Gastrocnemius medialis (tissue), 4 donors: ENCODE data around the gene NAALADL1.

Experiments
- POLR2A ChIP-seq, 2 donors: fragments of 450-650 bp; IDR thresholded peaks; one replicate each; pipeline ENCODE4 v1.6.1; 2017; ENCODE audit warnings: antibody characterized with exemption in 2 of 2, mild to moderate bottlenecking in 2 of 2, moderate library complexity in 2 of 2
- TF ChIP-seq, protein P1 (sequence below), 5 experiments: fragments of 450-650 bp in 3 of 5; fragments of 200-600 bp in 2 of 5; sonication (generic) in 2 of 5; IDR thresholded peaks in 4 of 5; conservative IDR thresholded peaks in 1 of 5; 1 replicate in 4 of 5; 2 replicates in 1 of 5; pipeline ENCODE4 v1.5.1; 2016 to 2019; ENCODE audit warnings: antibody characterized with exemption in 5 of 5, mild to moderate bottlenecking in 3 of 5, moderate library complexity in 3 of 5

DNA sequence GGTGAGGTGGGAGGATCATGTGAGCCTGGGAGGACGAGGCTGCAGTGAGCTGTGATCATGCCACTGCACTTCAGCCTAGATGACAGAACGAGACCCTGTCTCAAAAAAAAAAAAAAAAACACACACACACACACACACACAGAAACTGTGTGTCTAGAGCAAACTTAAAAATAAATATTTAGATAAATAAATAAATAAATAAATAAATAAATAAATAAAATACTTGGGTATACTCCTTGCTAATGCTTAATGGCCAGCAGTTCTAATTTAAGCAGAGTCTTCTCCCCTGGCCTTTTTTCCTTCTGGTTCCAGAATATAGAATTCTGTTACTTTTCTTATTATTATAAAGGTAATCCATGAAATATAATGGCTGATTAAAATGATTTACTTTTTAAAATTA lies 49.5 kb downstream of the NAALADL1 start:
- TF ChIP-seq, protein P1, sequence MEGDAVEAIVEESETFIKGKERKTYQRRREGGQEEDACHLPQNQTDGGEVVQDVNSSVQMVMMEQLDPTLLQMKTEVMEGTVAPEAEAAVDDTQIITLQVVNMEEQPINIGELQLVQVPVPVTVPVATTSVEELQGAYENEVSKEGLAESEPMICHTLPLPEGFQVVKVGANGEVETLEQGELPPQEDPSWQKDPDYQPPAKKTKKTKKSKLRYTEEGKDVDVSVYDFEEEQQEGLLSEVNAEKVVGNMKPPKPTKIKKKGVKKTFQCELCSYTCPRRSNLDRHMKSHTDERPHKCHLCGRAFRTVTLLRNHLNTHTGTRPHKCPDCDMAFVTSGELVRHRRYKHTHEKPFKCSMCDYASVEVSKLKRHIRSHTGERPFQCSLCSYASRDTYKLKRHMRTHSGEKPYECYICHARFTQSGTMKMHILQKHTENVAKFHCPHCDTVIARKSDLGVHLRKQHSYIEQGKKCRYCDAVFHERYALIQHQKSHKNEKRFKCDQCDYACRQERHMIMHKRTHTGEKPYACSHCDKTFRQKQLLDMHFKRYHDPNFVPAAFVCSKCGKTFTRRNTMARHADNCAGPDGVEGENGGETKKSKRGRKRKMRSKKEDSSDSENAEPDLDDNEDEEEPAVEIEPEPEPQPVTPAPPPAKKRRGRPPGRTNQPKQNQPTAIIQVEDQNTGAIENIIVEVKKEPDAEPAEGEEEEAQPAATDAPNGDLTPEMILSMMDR (IDR thresholded peaks at IDR 0.05 in 4 of 5, conservative IDR thresholded peaks at IDR 0.05 in 1 of 5): no peak
- TF ChIP-seq POLR2A (IDR thresholded peaks at IDR 0.05): no peak
